WTC11 (cell line): ENCODE results near the gene PROSER3. TPM values are rescaled to one million over a fixed set of nuclear protein-coding genes. Genes with fewer than 3 reads are reported as not detected.

Source experiments
- ATAC-seq: fragments of 200-7000 bp; cut with Tn5 transposase; 2 replicates; pipeline ENCODE4 v1.10.0; 2021; ENCODE audit warnings: mild to moderate bottlenecking, moderate library complexity
- CTCF ChIA-PET: fragments of 300-600 bp; sonication (Branson Sonifier 250); formaldehyde crosslinking; loops from one replicate; lab custom pipeline; 2021; ENCODE audit warnings: antibody characterized with exemption; lab: Charles Lee
- POLR2A ChIA-PET: fragments of 350-600 bp; sonication (Branson Sonifier 250); formaldehyde crosslinking; loops from one replicate; lab custom pipeline; 2021; ENCODE audit warnings: antibody characterized with exemption; lab: Charles Lee
- DNase-seq: peaks from one replicate; pipeline ENCODE4 v3.0.0; 2021; ENCODE audit warnings: low spot score
- H3K27ac Mint-ChIP-seq: 2 replicates; pipeline ENCODE4 v1.8.0; 2021; ENCODE audit warnings: mixed read lengths
- H3K27me3 Mint-ChIP-seq: 2 replicates; pipeline ENCODE4 v1.8.0; 2021; ENCODE audit warnings: low read depth, mild to moderate bottlenecking, moderate library complexity, mixed read lengths
- H3K36me3 Mint-ChIP-seq: 2 replicates; pipeline ENCODE4 v1.8.0; 2021; ENCODE audit warnings: mixed read lengths
- H3K4me1 Mint-ChIP-seq: 2 replicates; pipeline ENCODE4 v1.8.0; 2022; ENCODE audit warnings: mixed read lengths
- H3K4me3 Mint-ChIP-seq: 2 replicates; pipeline ENCODE4 v1.8.0; 2021; ENCODE audit warnings: mild to moderate bottlenecking, moderate library complexity, mixed read lengths
- H3K9me3 Mint-ChIP-seq: 2 replicates; pipeline ENCODE4 v1.8.0; 2021; ENCODE audit warnings: mixed read lengths
- AR ChIP-seq: fragments of 250-450 bp; sonication (Bioruptor Pico); IDR thresholded peaks from 2 replicates; pipeline ENCODE4 v1.9.0; 2021; ENCODE audit warnings: mild to moderate bottlenecking
- CREM ChIP-seq: sonication (generic); formaldehyde crosslinking; IDR thresholded peaks from 2 replicates; pipeline ENCODE4 v1.8.1; 2022; ENCODE audit warnings: mild to moderate bottlenecking, missing genetic modification reagents, moderate library complexity
- E2F1 ChIP-seq: sonication (generic); formaldehyde crosslinking; IDR thresholded peaks from 2 replicates; pipeline ENCODE4 v1.8.0; 2022; ENCODE audit warnings: mild to moderate bottlenecking, missing genetic modification reagents
- ERG ChIP-seq: fragments of 250-450 bp; sonication (Bioruptor Pico); IDR thresholded peaks from 2 replicates; pipeline ENCODE4 v1.8.0; 2021; ENCODE audit warnings: mild to moderate bottlenecking
- FOXJ3 ChIP-seq: sonication (generic); formaldehyde crosslinking; IDR thresholded peaks from 2 replicates; pipeline ENCODE4 v1.9.0; 2021; ENCODE audit warnings: missing genetic modification reagents, mild to moderate bottlenecking, borderline replicate concordance
- FOXP1 ChIP-seq: sonication (generic); formaldehyde crosslinking; IDR thresholded peaks from 2 replicates; pipeline ENCODE4 v1.8.0; 2022; ENCODE audit warnings: missing genetic modification reagents, mild to moderate bottlenecking, moderate library complexity, borderline replicate concordance
- GABPB1 ChIP-seq: sonication (generic); formaldehyde crosslinking; IDR thresholded peaks from 2 replicates; pipeline ENCODE4 v1.8.1; 2023; ENCODE audit warnings: mild to moderate bottlenecking, missing genetic modification reagents
- KAT7 ChIP-seq: sonication (generic); formaldehyde crosslinking; IDR thresholded peaks from 2 replicates; pipeline ENCODE4 v1.8.1; 2023; ENCODE audit warnings: missing genetic modification reagents, mild to moderate bottlenecking, borderline replicate concordance
- NFE2L1 ChIP-seq: sonication (generic); formaldehyde crosslinking; IDR thresholded peaks from 2 replicates; pipeline ENCODE4 v1.8.1; 2023; ENCODE audit warnings: missing genetic modification reagents
- SP1 ChIP-seq: sonication (generic); formaldehyde crosslinking; conservative IDR thresholded peaks from 2 replicates; pipeline ENCODE4 v1.8.1; 2022; ENCODE audit warnings: missing genetic modification reagents
- ZBTB21 ChIP-seq: sonication (generic); formaldehyde crosslinking; IDR thresholded peaks from 2 replicates; pipeline ENCODE4 v1.8.1; 2023; ENCODE audit warnings: mild to moderate bottlenecking, missing genetic modification reagents, borderline replicate concordance
- ZNF396 ChIP-seq: fragments of 250-450 bp; sonication (Bioruptor Pico); IDR thresholded peaks from 2 replicates; pipeline ENCODE4 v1.8.0; 2021; ENCODE audit warnings: mild to moderate bottlenecking, moderate library complexity, borderline replicate concordance
- ZNF512 ChIP-seq: sonication (generic); formaldehyde crosslinking; IDR thresholded peaks from 2 replicates; pipeline ENCODE4 v1.8.1; 2022; ENCODE audit warnings: missing genetic modification reagents, borderline replicate concordance
- ZNF671 ChIP-seq: fragments of 250-450 bp; sonication (Bioruptor Pico); IDR thresholded peaks from 2 replicates; pipeline ENCODE4 v1.8.0; 2021; ENCODE audit warnings: mild to moderate bottlenecking
- ZSCAN18 ChIP-seq: fragments of 250-450 bp; sonication (Bioruptor Pico); IDR thresholded peaks from 2 replicates; pipeline ENCODE4 v2.1.2; 2022; ENCODE audit warnings: mild to moderate bottlenecking, moderate library complexity
- total RNA-seq: library from RNA; stranded (reverse); gene quantifications from 3 replicates; pipeline ENCODE4 v1.2.3, GENCODE V29; 2021

PROSER3 gene
- total RNA-seq, 1 experiment from 2014 or later, result 32.9 TPM

- H3K27me3 Mint-ChIP-seq, result no peaks in the 10 kb centered on the region
- CTCF ChIA-PET, result interaction anchor here (0.5 to 2.8 kb wide), 3 partner anchors 21 to 43 kb away, joined by 3 to 8 read pairs (median 3); partner anchors contain the start of genes LIN37, PSENEN and U2AF1L4
- peaks cover 17% of the 10 kb centered on the region for H3K4me1 Mint-ChIP-seq
- ATAC-seq (no peak), DNase-seq (no peak)
- H3K27ac Mint-ChIP-seq, result no peak overlapping the region
- POLR2A ChIA-PET, result no interaction called here
- no peaks in the 10 kb centered on the region for H3K9me3 Mint-ChIP-seq
- TF ChIP-seq KAT7 (CRISPR knock-in tag), result no peak
- no peak for TF ChIP-seq ZNF671 (CRISPR knock-in tag)
- TF ChIP-seq AR (CRISPR knock-in tag), result no peak
- no peak for TF ChIP-seq CREM (CRISPR knock-in tag)
- no peak for TF ChIP-seq E2F1
- no peak for TF ChIP-seq ERG (CRISPR knock-in tag)
- no peak for TF ChIP-seq GABPB1
- no peak for TF ChIP-seq ZNF396 (CRISPR knock-in tag)
- TF ChIP-seq NFE2L1 (CRISPR knock-in tag), result no peak
- TF ChIP-seq SP1 (CRISPR knock-in tag), result no peak
- TF ChIP-seq FOXP1 (CRISPR knock-in tag), result no peak
- TF ChIP-seq FOXJ3 (CRISPR knock-in tag), result no peak
- TF ChIP-seq ZNF512 (CRISPR knock-in tag), result no peak
- no peak for TF ChIP-seq ZSCAN18 (CRISPR knock-in tag)
- no peak for TF ChIP-seq ZBTB21 (CRISPR knock-in tag)
- no peak overlapping the region for H3K4me3 Mint-ChIP-seq
- H3K36me3 Mint-ChIP-seq, result no peaks in the 10 kb centered on the region
Measured at GRCh38 chr19:35788205-35788960, 30.4 kb downstream of the PROSER3 start.
